PC-9 (cell line): ENCODE data around the gene FAM169A.

Experiments used
- CTCF ChIP-seq: fragments of 200-600 bp; sonication (generic); conservative IDR thresholded peaks from 2 replicates; pipeline ENCODE4 v1.6.1; 2017; ENCODE audit warnings: mixed run types, antibody characterized with exemption, mild to moderate bottlenecking, moderate library complexity
- EZH2 ChIP-seq: fragments of 200-600 bp; sonication (generic); IDR thresholded peaks from 2 replicates; pipeline ENCODE4 v1.8.0; 2017; ENCODE audit warnings: antibody characterized with exemption, low read depth

- TF ChIP-seq CTCF (no peak), EZH2 (no peak)
Measured at GRCh38 chr5:74888117-74888516, 21.9 kb upstream of the FAM169A start.
